CD14-positive monocyte (primary cell): ENCODE measurements around the gene TOMM20. TPM values are rescaled to one million over a fixed set of nuclear protein-coding genes. Genes with fewer than 3 reads are reported as not detected.
A peak's percentile ranks its signal among the peaks of the same experiment; 100 is the strongest.

Experiments used
- DNase-seq, 3 donors: peaks; one replicate each; pipeline ENCODE4 v3.0.0-alpha.2; 2011 to 2022
- H2AFZ ChIP-seq: 2 replicates; pipeline ENCODE4 v1.6.0; 2012; ENCODE audit warnings: mild to moderate bottlenecking, low read depth, low read length, inconsistent platforms; ENCODE audit not compliant: insufficient read depth, poor library complexity, severe bottlenecking
- H3K27ac ChIP-seq, 2 donors: 1 replicate in 1 of 2; 2 replicates in 1 of 2; pipeline ENCODE4 v1.5.1; 2012 to 2013; ENCODE audit warnings: low read length in 2 of 2, control low read depth in 1 of 2, inconsistent platforms in 1 of 2, low read depth in 1 of 2, mild to moderate bottlenecking in 1 of 2
- H3K27me3 ChIP-seq, 2 donors: one replicate each; pipeline versions ENCODE4 v1.6.0 to v1.6.1; 2011 to 2013; ENCODE audit warnings: low read length in 2 of 2; ENCODE audit not compliant: control insufficient read depth in 2 of 2, insufficient read depth in 2 of 2
- H3K36me3 ChIP-seq, 2 donors: replicated peaks in 1 of 2; 1 replicate in 1 of 2; 2 replicates in 1 of 2; pipeline versions ENCODE4 v1.5.1 to v1.6.1; 2012 to 2013; ENCODE audit warnings: low read length in 2 of 2, control low read depth in 1 of 2, inconsistent platforms in 1 of 2, mild to moderate bottlenecking in 1 of 2; ENCODE audit not compliant: insufficient read depth in 2 of 2, control insufficient read depth in 1 of 2
- H3K4me1 ChIP-seq, 2 donors: 1 replicate in 1 of 2; 2 replicates in 1 of 2; pipeline versions ENCODE4 v1.5.1 to v1.6.1; 2012 to 2013; ENCODE audit warnings: low read length in 2 of 2, control low read depth in 1 of 2, inconsistent platforms in 1 of 2, mild to moderate bottlenecking in 1 of 2, moderate library complexity in 1 of 2; ENCODE audit not compliant: insufficient read depth in 2 of 2, control insufficient read depth in 1 of 2
- H3K4me2 ChIP-seq: replicated peaks from 2 replicates; pipeline ENCODE3; 2012; ENCODE audit warnings: low read length, moderate library complexity, mild to moderate bottlenecking; ENCODE audit not compliant: poor library complexity, severe bottlenecking; ENCODE audit errors: extremely low read depth
- H3K4me3 ChIP-seq, 3 experiments: fragments of 200-600 bp in 1 of 3; sonication (generic) in 1 of 3; replicated peaks in 1 of 3; 1 replicate in 2 of 3; 2 replicates in 1 of 3; pipeline ENCODE4 v1.5.1; 2011 to 2013; ENCODE audit warnings: low read length in 3 of 3, mild to moderate bottlenecking in 3 of 3, control low read depth in 2 of 3, low read depth in 2 of 3, inconsistent platforms in 1 of 3, moderate library complexity in 1 of 3
- H3K79me2 ChIP-seq: 2 replicates; pipeline ENCODE4 v1.6.0; 2012; ENCODE audit warnings: mild to moderate bottlenecking, control low read depth, inconsistent platforms, low read length, moderate library complexity; ENCODE audit not compliant: insufficient read depth
- H3K9ac ChIP-seq: 2 replicates; pipeline ENCODE4 v1.6.0; 2017; ENCODE audit warnings: low read length, mild to moderate bottlenecking; ENCODE audit not compliant: insufficient read depth, poor library complexity, severe bottlenecking
- H3K9me3 ChIP-seq, 2 donors: replicated peaks in 1 of 2; 1 replicate in 1 of 2; 2 replicates in 1 of 2; pipeline versions ENCODE4 v1.5.1 to v1.6.1; 2012 to 2013; ENCODE audit warnings: low read length in 2 of 2, control low read depth in 1 of 2; ENCODE audit not compliant: control insufficient read depth in 1 of 2, insufficient read depth in 1 of 2
- H4K20me1 ChIP-seq: 2 replicates; pipeline ENCODE4 v1.6.0; 2012; ENCODE audit warnings: mild to moderate bottlenecking, low read length, control low read depth, moderate library complexity; ENCODE audit not compliant: insufficient read depth
- H3K27ac Mint-ChIP-seq, 7 donors: one replicate each; pipeline ENCODE4 v1.8.0; 2020; ENCODE audit warnings: mild to moderate bottlenecking in 7 of 7, mixed read lengths in 7 of 7, moderate library complexity in 6 of 7, inconsistent platforms in 2 of 7
- H3K27me3 Mint-ChIP-seq, 3 donors: one replicate each; pipeline ENCODE4 v1.8.0; 2021 to 2022; ENCODE audit warnings: low read depth in 3 of 3, mild to moderate bottlenecking in 3 of 3, mixed read lengths in 3 of 3, moderate library complexity in 3 of 3, inconsistent platforms in 1 of 3
- H3K36me3 Mint-ChIP-seq, 2 donors: one replicate each; pipeline ENCODE4 v1.8.0; 2020; ENCODE audit warnings: mixed read lengths in 2 of 2, inconsistent platforms in 1 of 2, mild to moderate bottlenecking in 1 of 2
- H3K4me1 Mint-ChIP-seq: one replicate; pipeline ENCODE4 v1.8.0; 2020; ENCODE audit warnings: mild to moderate bottlenecking, mixed read lengths
- H3K4me3 Mint-ChIP-seq, 2 donors: one replicate each; pipeline ENCODE4 v1.8.0; 2020; ENCODE audit warnings: mild to moderate bottlenecking in 2 of 2, mixed read lengths in 2 of 2, moderate library complexity in 1 of 2
- H3K9me3 Mint-ChIP-seq, 7 donors: one replicate each; pipeline ENCODE4 v1.8.0; 2020 to 2022; ENCODE audit warnings: mixed read lengths in 7 of 7, mild to moderate bottlenecking in 6 of 7, moderate library complexity in 6 of 7, inconsistent platforms in 2 of 7
- WGBS: methylation state at CpG from one replicate; pipeline ENCODE4 v1.1.5; 2013; ENCODE audit warnings: missing lambda C conversion rate; ENCODE audit not compliant: insufficient coverage; 5-methylcytosine and 5-hydroxymethylcytosine counted together
- intact Hi-C, 2 donors: fragments of 100-400 bp; cut with micrococcal nuclease; formaldehyde crosslinking; loops; one replicate each; pipeline versions ENCODE4 v1.15.0 to v1.15.1; 2023
- polyA plus RNA-seq, 3 donors: library from polyadenylated mRNA; depleted of rRNA in 1 of 3; unstranded in 2 of 3; stranded (reverse) in 1 of 3; fragments of 300-500 nt in 2 of 3; fragments of >200 nt in 1 of 3; fragmentation: Illumina TruSeq in 2 of 3; gene quantifications; 1 replicate in 2 of 3; 2 replicates in 1 of 3; pipeline ENCODE4 v1.2.3, GENCODE V29; 2012 to 2021
- TF ChIP-seq, protein P1 (sequence below): fragments of 200-600 bp; IDR thresholded peaks from one replicate; pipeline ENCODE4 v1.8.0; 2022; ENCODE audit warnings: antibody characterized with exemption, mild to moderate bottlenecking

Gene TOMM20
- polyA plus RNA-seq, 3 donors, result 26.5 to 34.8 (median 31.5) TPM

DNA sequence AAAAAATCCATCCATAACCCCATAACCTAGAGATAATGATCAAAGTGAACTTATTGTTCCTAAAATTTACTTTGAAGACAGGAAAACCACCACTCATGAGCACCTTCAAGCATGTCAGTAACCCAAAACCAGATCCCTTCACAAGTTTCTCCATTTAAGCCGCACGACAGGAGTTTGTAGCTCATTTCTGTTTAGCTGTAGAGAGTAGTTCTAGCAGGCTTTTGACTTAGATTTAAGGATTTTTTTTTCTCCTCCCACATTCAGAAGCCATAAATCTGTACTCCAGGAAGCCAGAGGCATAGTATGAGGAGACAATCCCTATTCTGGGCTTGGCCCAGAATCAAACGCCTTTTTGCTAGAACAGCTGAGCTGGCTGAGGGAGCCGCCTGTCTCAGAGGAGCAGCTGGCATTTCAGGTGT lies 25.6 kb downstream of the TOMM20 start:
- Histone ChIP-seq H3K4me3 (no peak overlapping the region), H3K27ac (no peak overlapping the region), H3K27me3 (no peaks in the 10 kb centered on the region), H3K9me3 (no peaks in the 10 kb centered on the region), H2AFZ (no peak overlapping the region), H3K4me1 (peaks cover 7 to 9% of the 10 kb centered on the region in 2 donors), H3K79me2 (no peaks in the 10 kb centered on the region), H3K4me2 (no peak overlapping the region), H3K36me3 (peaks cover 2 to 11% of the 10 kb centered on the region in 2 donors), H3K9ac (no peak overlapping the region), H4K20me1 (peaks cover 4% of the 10 kb centered on the region)
- Mint-ChIP-seq H3K4me3 (no peak overlapping the region), H3K27me3 (peaks cover 2 to 10% (median 3%) of the 10 kb centered on the region in 3 donors), H3K4me1 (peaks cover 22% of the 10 kb centered on the region), H3K36me3 (peaks cover 11 to 14% of the 10 kb centered on the region in 2 donors), H3K9me3 (no peaks in the 10 kb centered on the region), H3K27ac (no peak overlapping the region)
- TF ChIP-seq, protein P1, sequence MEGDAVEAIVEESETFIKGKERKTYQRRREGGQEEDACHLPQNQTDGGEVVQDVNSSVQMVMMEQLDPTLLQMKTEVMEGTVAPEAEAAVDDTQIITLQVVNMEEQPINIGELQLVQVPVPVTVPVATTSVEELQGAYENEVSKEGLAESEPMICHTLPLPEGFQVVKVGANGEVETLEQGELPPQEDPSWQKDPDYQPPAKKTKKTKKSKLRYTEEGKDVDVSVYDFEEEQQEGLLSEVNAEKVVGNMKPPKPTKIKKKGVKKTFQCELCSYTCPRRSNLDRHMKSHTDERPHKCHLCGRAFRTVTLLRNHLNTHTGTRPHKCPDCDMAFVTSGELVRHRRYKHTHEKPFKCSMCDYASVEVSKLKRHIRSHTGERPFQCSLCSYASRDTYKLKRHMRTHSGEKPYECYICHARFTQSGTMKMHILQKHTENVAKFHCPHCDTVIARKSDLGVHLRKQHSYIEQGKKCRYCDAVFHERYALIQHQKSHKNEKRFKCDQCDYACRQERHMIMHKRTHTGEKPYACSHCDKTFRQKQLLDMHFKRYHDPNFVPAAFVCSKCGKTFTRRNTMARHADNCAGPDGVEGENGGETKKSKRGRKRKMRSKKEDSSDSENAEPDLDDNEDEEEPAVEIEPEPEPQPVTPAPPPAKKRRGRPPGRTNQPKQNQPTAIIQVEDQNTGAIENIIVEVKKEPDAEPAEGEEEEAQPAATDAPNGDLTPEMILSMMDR, result no peak
- intact Hi-C loops, result loop anchor here in 1 of 2 donors (10.0 kb wide), 1 partner anchor 312 kb away; no protein-coding TSS in a partner anchor
- WGBS, result no CpG with 5 or more reads among the region's 4 CpGs
- DNase-seq, result no peak

DNA sequence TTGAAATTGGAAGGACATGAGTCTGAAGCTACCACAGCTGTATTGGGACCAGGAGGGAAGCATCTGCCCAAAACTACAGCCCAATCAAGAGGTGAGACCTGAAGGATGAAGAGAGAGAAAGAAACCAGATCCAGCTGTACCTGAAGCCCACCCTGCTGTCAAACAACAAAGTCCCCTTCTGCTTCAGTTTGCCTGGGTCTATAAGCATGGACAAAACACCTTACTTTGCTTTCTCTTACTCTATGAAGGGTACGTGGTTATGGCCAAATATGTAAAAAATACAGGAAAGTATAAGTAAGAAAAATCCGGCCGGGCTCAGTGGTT lies 26.4 kb downstream of the TOMM20 start:
- no peak overlapping the region for H3K4me2 ChIP-seq
- H3K9ac ChIP-seq, result no peak overlapping the region
- peaks cover 7 to 9% of the 10 kb centered on the region in 2 donors for H3K4me1 ChIP-seq
- no peaks in the 10 kb centered on the region for H3K79me2 ChIP-seq
- Mint-ChIP-seq H3K27ac (peak overlapping the region in 1 of 7 donors; percentile 65), H3K36me3 (peaks cover 7 to 9% of the 10 kb centered on the region in 2 donors), H3K4me3 (peak overlapping the region in 1 of 2 donors; percentile 11), H3K9me3 (no peaks in the 10 kb centered on the region), H3K4me1 (peaks cover 22% of the 10 kb centered on the region), H3K27me3 (peaks cover 2 to 10% (median 3%) of the 10 kb centered on the region in 3 donors)
- H3K9me3 ChIP-seq, result no peaks in the 10 kb centered on the region
- DNase-seq, result no peak
- H3K4me3 ChIP-seq, result no peak overlapping the region
- TF ChIP-seq, protein P1, result no peak
- intact Hi-C loops, result loop anchor here in 1 of 2 donors (10.0 kb wide), 1 partner anchor 313 kb away; no protein-coding TSS in a partner anchor
- H2AFZ ChIP-seq, result no peak overlapping the region
- 94% methylated on average over 2 of the region's 3 CpGs for WGBS
- no peak overlapping the region for H3K27ac ChIP-seq
- peaks cover 0 to 3% of the 10 kb centered on the region in 2 donors for H3K36me3 ChIP-seq
- no peaks in the 10 kb centered on the region for H3K27me3 ChIP-seq
- peaks cover 1% of the 10 kb centered on the region for H4K20me1 ChIP-seq
